GM18951 (cell line): ENCODE measurements around the gene UBE2L3.
"Not testable (repeated sequence)": the region's sequence is repeated elsewhere in the genome, so short reads cannot be mapped to it uniquely, and the experiment has no call there.

Source experiments
- POLR2A ChIP-seq: IDR thresholded peaks from 4 replicates; pipeline ENCODE4 v1.6.1; 2011; ENCODE audit warnings: mild to moderate bottlenecking; ENCODE audit not compliant: insufficient read length, insufficient read depth; ENCODE audit errors: extremely low read depth
- in situ Hi-C: fragments of 300-500 bp; cut with MboI; formaldehyde crosslinking; loops from one replicate; pipeline ENCODE4 v1.12.0; 2022; ENCODE audit warnings: low sequenced_read_pairs, mixed read lengths, inconsistent platforms; ENCODE audit not compliant: unreplicated experiment

Gene UBE2L3

GRCh38 chr22:21599053-21599893, 31.8 kb downstream of the UBE2L3 start:
- in situ Hi-C loops, result no loop called here
- TF ChIP-seq POLR2A, result no peak

GRCh38 chr22:21602579-21602978, 35.1 kb downstream of the UBE2L3 start:
- TF ChIP-seq POLR2A, result no peak
- in situ Hi-C loops, result no loop called here

GRCh38 chr22:21603973-21604372, 36.5 kb downstream of the UBE2L3 start:
- no peak for TF ChIP-seq POLR2A
- in situ Hi-C loops, result no loop called here

- no peak for TF ChIP-seq POLR2A
- in situ Hi-C loops, result no loop called here
These were observed 38.5 kb downstream of the UBE2L3 start for GRCh38 chr22:21605887-21606564.

- in situ Hi-C loops, result no loop called here
- TF ChIP-seq POLR2A, result no peak
These were observed 39.3 kb downstream of the UBE2L3 start for GRCh38 chr22:21606775-21607174.

GRCh38 chr22:21609556-21610157, 42.1 kb downstream of the UBE2L3 start:
- in situ Hi-C loops, result not testable (repeated sequence)

GRCh38 chr22:21611210-21611977, 43.9 kb downstream of the UBE2L3 start:
- in situ Hi-C loops, result no loop called here
- TF ChIP-seq POLR2A, result no peak

- no peak for TF ChIP-seq POLR2A
- in situ Hi-C loops, result no loop called here
These were observed 45.3 kb downstream of the UBE2L3 start for GRCh38 chr22:21612858-21613257.

GRCh38 chr22:21613553-21614233, 46.2 kb downstream of the UBE2L3 start:
- no peak for TF ChIP-seq POLR2A
- in situ Hi-C loops, result no loop called here

- in situ Hi-C loops, result no loop called here
- no peak for TF ChIP-seq POLR2A
These were observed 48.2 kb downstream of the UBE2L3 start for GRCh38 chr22:21615731-21616130.

GRCh38 chr22:21617337-21617736, 49.8 kb downstream of the UBE2L3 start:
- in situ Hi-C loops, result not testable (repeated sequence)

- in situ Hi-C loops, result no loop called here
- TF ChIP-seq POLR2A, result no peak
These were observed 53.5 kb downstream of the UBE2L3 start for GRCh38 chr22:21621025-21621424.
